Femur (tissue), 1 donor: ENCODE measurements around the gene FSIP1.

ENCODE experiments used
- DNase-seq: peaks from one replicate; pipeline ENCODE4 v3.0.0-alpha.2; 2017

FSIP1 gene

GRCh38 chr15:39591141-39591895 is 191.3 kb downstream of the FSIP1 start:
- DNase-seq: no peak

- no peak for DNase-seq
Observed at GRCh38 chr15:39589815-39590644, 192.6 kb downstream of the FSIP1 start.

DNA sequence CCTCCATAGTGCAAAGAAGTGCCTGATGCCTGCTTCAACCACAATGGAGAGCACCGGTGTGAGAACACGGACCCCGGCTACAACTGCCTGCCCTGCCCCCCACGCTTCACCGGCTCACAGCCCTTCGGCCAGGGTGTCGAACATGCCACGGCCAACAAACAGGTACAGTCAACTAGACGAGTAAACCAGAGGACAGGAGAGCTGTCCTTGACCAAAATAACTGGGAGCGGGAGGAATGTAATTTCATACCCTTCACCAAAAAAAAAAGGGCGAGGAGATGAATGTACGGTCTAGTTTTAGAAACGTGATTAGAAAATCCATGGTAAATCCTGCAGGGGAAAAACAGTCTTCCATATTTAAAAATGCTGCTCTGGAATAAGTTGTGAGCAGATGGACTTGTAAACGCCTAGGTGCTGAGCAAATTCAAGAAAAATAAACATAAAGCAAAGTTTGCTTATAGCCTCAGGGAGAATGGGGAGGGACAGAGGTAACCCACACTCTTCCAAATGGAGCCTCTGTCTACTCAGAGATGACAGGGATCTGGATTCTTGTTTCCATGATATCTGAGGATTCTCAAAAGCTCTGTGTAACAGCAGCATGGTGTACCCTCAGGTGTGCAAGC is 193.3 kb downstream of the FSIP1 start:
- no peak for DNase-seq

GRCh38 chr15:39588531-39589192 is 194.0 kb downstream of the FSIP1 start:
- no peak for DNase-seq

DNA sequence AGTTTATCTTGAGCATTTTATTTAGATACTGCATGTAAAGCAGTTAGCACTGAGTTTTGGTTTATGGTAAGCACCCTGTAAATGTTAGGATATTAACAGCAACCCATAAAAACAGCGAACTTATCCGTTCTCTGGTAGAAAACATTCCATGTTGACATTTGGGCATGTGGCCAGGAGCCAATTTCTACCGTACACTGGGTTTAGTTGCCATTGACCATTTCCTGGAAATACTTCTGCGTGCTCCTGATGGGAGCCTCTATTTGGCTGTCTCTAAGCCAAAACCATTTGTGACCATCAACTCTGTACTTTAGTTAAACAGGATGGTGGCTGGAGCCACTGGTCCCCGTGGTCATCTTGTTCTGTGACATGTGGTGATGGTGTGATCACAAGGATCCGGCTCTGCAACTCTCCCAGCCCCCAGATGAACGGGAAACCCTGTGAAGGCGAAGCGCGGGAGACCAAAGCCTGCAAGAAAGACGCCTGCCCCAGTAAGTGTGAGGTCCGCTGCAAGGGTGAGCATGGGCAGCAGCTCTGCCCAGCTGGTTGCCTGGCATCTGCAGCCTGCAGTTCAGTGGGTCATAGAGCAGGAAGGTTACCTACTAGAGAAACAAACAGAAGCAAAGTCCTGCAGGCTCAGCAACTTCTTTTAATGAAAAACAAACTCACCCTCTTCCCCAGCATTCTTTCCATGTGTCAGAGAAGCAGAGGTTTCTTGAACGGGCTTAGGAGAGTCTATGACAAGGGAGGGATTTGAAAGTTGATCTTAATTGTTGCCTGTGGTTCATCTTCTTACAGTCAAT is 194.7 kb downstream of the FSIP1 start:
- DNase-seq: no peak

- DNase-seq: no peak
Observed at GRCh38 chr15:39587096-39587721, 195.4 kb downstream of the FSIP1 start.

DNA sequence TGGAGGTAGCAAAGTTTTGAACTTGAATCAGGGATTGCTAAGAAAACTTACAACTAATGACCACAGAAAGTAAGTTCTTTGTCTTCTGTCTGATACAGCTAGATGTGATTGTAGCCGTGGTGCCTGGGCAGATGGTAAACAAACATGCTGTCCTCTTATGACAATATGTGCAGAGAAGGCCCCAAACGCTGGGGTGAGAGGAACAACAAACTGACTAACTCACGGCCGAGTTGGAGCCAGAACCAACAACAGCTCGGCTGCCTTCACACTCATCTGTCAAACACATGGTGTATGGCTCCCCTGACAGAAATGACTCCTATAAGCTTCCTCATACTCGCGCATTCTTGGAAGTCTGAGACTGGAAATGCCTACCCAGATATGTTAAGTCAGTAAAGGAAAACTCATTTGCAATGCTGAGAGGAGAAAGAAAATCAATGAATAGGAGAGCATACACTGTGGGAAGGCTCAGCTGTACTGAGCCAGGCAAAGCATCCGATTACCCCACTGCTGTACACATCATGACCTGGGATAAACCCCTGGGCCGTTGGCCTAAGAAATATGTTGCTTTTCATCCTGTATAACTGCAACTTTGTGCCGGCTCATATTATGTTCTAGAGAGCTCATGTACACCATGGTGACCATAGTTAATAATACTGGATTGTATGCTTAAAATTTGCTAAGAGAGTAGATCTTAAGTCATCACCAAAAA is 196.1 kb downstream of the FSIP1 start:
- no peak for DNase-seq

- no peak for DNase-seq
Observed at GRCh38 chr15:39585871-39586301, 196.8 kb downstream of the FSIP1 start.

- no peak for DNase-seq
Observed at GRCh38 chr15:39585389-39585841, 197.2 kb downstream of the FSIP1 start.

DNA sequence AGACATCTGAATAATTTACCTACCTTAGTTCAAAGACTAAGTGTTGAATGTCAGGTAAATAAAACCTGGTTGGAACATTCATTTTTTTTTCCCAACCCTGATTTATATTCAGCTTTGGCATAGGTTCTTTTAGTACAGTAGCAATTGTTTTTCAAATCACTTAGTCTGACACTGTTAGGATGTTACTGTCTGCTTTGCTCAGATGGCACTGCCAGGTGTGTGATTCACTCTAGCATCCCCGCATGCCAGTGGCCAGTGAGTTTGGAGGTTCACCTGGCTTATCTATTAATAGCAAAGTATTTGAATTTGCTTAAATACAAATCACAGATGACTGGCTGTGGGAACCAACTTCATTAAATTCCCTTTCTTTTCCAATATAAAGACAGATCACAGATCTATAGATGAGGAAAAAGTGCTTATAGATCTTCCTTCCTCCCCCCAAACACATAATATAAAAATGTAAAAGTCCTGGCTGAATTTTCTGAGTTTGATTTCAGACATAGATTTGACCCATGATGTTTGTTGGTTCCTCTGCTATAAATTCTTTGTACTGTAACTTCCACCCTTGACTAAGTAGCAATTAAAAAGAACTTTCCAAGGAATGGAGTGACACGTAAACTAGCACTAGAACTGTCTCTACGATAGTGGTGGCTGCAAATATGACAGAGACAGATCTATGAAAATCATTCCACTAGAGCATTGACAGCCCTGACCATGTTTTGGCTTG is 197.8 kb downstream of the FSIP1 start:
- DNase-seq: no peak

GRCh38 chr15:39584266-39584659 is 198.4 kb downstream of the FSIP1 start:
- DNase-seq: no peak

- no peak for DNase-seq
Observed at GRCh38 chr15:39583596-39584265, 198.9 kb downstream of the FSIP1 start.

GRCh38 chr15:39582977-39583595 is 199.6 kb downstream of the FSIP1 start:
- no peak for DNase-seq

GRCh38 chr15:39582286-39582976 is 200.2 kb downstream of the FSIP1 start:
- DNase-seq: peak; percentile 59

DNA sequence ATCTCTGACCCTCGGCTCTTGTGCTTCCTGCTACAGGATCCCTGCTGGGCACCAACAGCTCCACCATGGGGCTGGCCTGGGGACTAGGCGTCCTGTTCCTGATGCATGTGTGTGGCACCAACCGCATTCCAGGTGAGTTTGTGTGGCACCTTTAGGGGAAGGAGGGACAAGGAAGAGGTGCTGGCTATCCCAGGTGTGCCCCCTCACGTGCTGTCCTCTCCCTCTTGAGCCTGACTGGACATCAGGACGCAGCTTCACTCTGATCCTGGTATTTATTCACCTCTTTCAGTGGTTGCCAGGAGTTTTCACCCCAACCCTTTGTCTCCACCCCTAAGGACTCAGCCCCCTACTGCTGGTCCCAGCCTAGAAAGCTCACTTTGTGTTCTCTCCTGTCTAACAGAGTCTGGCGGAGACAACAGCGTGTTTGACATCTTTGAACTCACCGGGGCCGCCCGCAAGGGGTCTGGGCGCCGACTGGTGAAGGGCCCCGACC is 200.8 kb downstream of the FSIP1 start:
- peak; percentile 64 for DNase-seq

DNA sequence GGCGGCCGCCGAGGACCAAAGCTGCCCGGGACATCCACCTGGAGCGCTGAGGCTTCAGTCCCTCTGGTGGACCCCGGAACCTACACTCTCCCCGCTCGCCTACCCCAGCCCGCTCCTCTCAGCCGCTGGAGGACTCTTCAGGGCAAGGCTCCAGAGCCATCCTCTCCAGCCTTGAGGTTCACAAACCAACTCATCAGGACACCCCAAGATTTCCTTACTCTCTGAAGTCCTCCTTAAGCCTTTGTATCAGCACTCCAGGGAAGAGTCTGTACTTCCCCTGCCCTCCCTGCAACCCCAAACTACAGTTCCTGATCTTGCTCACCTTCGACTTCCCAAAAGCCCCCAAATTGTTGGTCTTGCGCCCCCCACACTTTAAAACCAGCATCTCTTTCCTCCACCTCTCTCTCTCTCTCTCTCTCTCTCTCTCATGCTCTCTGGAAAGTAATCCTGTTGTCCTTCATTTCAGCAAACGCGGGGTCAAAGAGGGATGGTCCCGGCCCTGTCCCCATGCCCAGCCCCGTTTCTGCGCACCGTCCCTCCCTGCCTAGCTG is 201.3 kb downstream of the FSIP1 start:
- no peak for DNase-seq

GRCh38 chr15:39580485-39581241 is 202.0 kb downstream of the FSIP1 start, which contains the start of gene THBS1:
TSS of gene THBS1 (plus strand) at chr15:39581079. CDS start at chr15:39581858, 779 bp downstream.
- DNase-seq: peak; percentile 96
